Cardiac muscle cell (in vitro differentiated cells and primary cell): ENCODE measurements around the gene APOBEC3C. TPM values are rescaled to one million over a fixed set of nuclear protein-coding genes. Genes with fewer than 3 reads are reported as not detected.

Experiments used
- DNase-seq, 2 donors: peaks; one replicate each; pipeline versions ENCODE4 v3.0.0 to v3.0.0-alpha.2; 2010 to 2017; ENCODE audit warnings: low read depth in 1 of 2, low spot score in 1 of 2
- H3K27ac ChIP-seq: fragments of 200-600 bp; sonication (generic); 2 replicates; pipeline ENCODE4 v1.5.1; 2016
- H3K27me3 ChIP-seq: fragments of 200-600 bp; sonication (generic); 2 replicates; pipeline ENCODE4 v1.6.0; 2016; ENCODE audit warnings: control low read depth
- H3K36me3 ChIP-seq: fragments of 200-600 bp; sonication (generic); 2 replicates; pipeline ENCODE4 v1.5.1; 2016; ENCODE audit warnings: control low read depth
- H3K4me1 ChIP-seq: fragments of 200-600 bp; sonication (generic); 2 replicates; pipeline ENCODE4 v1.8.1; 2017; ENCODE audit warnings: low read depth, mild to moderate bottlenecking, mixed run types
- H3K4me3 ChIP-seq: fragments of 200-600 bp; sonication (generic); 2 replicates; pipeline ENCODE4 v1.5.1; 2016; ENCODE audit warnings: mild to moderate bottlenecking
- H3K9me3 ChIP-seq: fragments of 200-600 bp; sonication (generic); 2 replicates; pipeline ENCODE4 v1.5.1; 2017; ENCODE audit warnings: low read depth, mild to moderate bottlenecking, control low read depth
- polyA plus RNA-seq: library from polyadenylated mRNA; unstranded; fragments of >200 nt; fragmentation: Nextera tagmentation; extraction: Ambion mirVana; gene quantifications from 2 replicates; pipeline ENCODE4 v1.2.1, GENCODE V29; 2016
- total RNA-seq: library from RNA; depleted of rRNA; stranded (reverse); fragments of >200 nt; gene quantifications from 2 replicates; pipeline ENCODE4 v1.2.3, GENCODE V29; 2016
- TF ChIP-seq, protein P1 (sequence below): IDR thresholded peaks from 2 replicates; pipeline ENCODE4 v1.5.1; 2012; ENCODE audit warnings: low read depth, mild to moderate bottlenecking, low read length

APOBEC3C gene
- total and polyA plus RNA-seq, 2 experiments from 2014 or later, result 15.7 to 84.0 TPM

DNA sequence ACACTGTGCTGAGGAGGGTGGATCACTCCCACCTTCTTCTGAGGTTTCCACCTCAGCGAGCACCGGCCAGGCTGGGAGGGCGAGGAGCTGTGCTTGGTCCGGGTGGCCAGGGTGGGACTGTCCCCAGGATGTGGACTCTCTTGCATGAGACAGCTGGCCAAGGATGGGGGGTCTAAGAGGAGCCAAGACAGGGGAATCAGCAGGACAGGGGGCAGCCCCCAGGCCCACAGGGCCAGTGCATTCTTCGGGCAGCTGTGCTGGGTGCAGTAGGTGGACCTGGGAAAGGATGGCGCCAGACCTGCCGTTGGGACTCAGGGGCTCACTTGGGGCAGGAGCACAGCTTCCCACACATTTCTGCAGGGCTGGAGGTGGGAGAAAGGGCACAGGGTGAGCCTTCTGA lies 47.1 kb upstream of the APOBEC3C start:
- Histone ChIP-seq H3K27me3 (no peaks in the 10 kb centered on the region), H3K9me3 (no peaks in the 10 kb centered on the region), H3K4me3 (no peak overlapping the region), H3K36me3 (no peaks in the 10 kb centered on the region), H3K27ac (no peak overlapping the region), H3K4me1 (peaks cover 35% of the 10 kb centered on the region)
- no peak for DNase-seq
- TF ChIP-seq, protein P1, sequence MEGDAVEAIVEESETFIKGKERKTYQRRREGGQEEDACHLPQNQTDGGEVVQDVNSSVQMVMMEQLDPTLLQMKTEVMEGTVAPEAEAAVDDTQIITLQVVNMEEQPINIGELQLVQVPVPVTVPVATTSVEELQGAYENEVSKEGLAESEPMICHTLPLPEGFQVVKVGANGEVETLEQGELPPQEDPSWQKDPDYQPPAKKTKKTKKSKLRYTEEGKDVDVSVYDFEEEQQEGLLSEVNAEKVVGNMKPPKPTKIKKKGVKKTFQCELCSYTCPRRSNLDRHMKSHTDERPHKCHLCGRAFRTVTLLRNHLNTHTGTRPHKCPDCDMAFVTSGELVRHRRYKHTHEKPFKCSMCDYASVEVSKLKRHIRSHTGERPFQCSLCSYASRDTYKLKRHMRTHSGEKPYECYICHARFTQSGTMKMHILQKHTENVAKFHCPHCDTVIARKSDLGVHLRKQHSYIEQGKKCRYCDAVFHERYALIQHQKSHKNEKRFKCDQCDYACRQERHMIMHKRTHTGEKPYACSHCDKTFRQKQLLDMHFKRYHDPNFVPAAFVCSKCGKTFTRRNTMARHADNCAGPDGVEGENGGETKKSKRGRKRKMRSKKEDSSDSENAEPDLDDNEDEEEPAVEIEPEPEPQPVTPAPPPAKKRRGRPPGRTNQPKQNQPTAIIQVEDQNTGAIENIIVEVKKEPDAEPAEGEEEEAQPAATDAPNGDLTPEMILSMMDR, result no peak

- H3K36me3 ChIP-seq, result no peaks in the 10 kb centered on the region
- H3K4me3 ChIP-seq, result no peak overlapping the region
- H3K9me3 ChIP-seq, result no peaks in the 10 kb centered on the region
- no peak for DNase-seq
- no peak overlapping the region for H3K27ac ChIP-seq
- H3K4me1 ChIP-seq, result peaks cover 35% of the 10 kb centered on the region
- TF ChIP-seq, protein P1, result no peak
- no peaks in the 10 kb centered on the region for H3K27me3 ChIP-seq
Measured at GRCh38 chr22:38967451-38968450, 46.3 kb upstream of the APOBEC3C start.

- H3K4me3 ChIP-seq, result no peak overlapping the region
- DNase-seq, result no peak
- TF ChIP-seq, protein P1, result no peak
- peaks cover 29% of the 10 kb centered on the region for H3K4me1 ChIP-seq
- H3K27ac ChIP-seq, result no peak overlapping the region
- no peaks in the 10 kb centered on the region for H3K36me3 ChIP-seq
- no peaks in the 10 kb centered on the region for H3K9me3 ChIP-seq
- H3K27me3 ChIP-seq, result no peaks in the 10 kb centered on the region
Measured at GRCh38 chr22:38968801-38969200, 45.3 kb upstream of the APOBEC3C start.

GRCh38 chr22:38970551-38970950 lies 43.5 kb upstream of the APOBEC3C start:
- Histone ChIP-seq H3K4me1 (peaks cover 12% of the 10 kb centered on the region), H3K27ac (no peak overlapping the region), H3K9me3 (no peaks in the 10 kb centered on the region), H3K27me3 (no peaks in the 10 kb centered on the region), H3K36me3 (no peaks in the 10 kb centered on the region), H3K4me3 (no peak overlapping the region)
- no peak for DNase-seq
- TF ChIP-seq, protein P1, result no peak

DNA sequence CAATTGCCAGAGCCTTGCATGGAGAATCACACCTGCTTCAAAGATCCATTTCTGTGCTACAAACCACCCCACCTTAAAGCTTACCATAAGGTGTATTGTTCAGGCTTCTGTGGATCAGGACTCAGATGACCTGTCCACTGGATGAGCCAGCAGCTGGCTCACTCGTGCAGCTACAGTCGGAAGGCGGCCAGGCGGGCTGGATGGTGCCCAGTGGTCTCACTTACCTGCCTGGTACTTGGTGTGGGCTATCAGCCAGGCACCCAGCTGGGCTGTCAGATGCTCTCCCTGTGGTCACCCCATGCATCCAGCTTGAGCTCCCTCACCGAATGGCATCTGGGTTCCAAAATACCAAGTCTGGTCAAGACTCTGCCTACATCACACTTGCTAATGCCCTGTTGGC lies 42.9 kb upstream of the APOBEC3C start:
- H3K36me3 ChIP-seq, result no peaks in the 10 kb centered on the region
- DNase-seq, result no peak
- no peaks in the 10 kb centered on the region for H3K27me3 ChIP-seq
- H3K9me3 ChIP-seq, result no peaks in the 10 kb centered on the region
- H3K27ac ChIP-seq, result no peak overlapping the region
- H3K4me1 ChIP-seq, result peaks cover 5% of the 10 kb centered on the region
- TF ChIP-seq, protein P1, result no peak
- H3K4me3 ChIP-seq, result no peak overlapping the region
